K562 (cell line): ENCODE results near the gene UGT1A5.
"Not testable (repeated sequence)": the region's sequence is repeated elsewhere in the genome, so short reads cannot be mapped to it uniquely, and the experiment has no call there.

Experiments used
- FOXM1 ChIP-seq, 2 experiments: fragments of 450-650 bp in 1 of 2; sonication (generic) in 1 of 2; formaldehyde crosslinking in 1 of 2; IDR thresholded peaks; 2 replicates each; pipeline versions ENCODE4 v1.6.1 to v1.9.0; 2017 to 2022; ENCODE audit warnings: low read depth in 2 of 2, mild to moderate bottlenecking in 2 of 2, missing genetic modification reagents in 1 of 2, moderate library complexity in 1 of 2
- HCFC1 ChIP-seq: IDR thresholded peaks from 2 replicates; pipeline ENCODE4 v1.6.1; 2012; ENCODE audit warnings: low read depth, low read length, improper control_type of control experiment
- KLF6 ChIP-seq: fragments of 250-450 bp; sonication (Bioruptor Pico); IDR thresholded peaks from 2 replicates; pipeline ENCODE4 v1.4.0; 2020; ENCODE audit warnings: mild to moderate bottlenecking, moderate library complexity, borderline replicate concordance
- POLR2A ChIP-seq: fragments of 450-650 bp; conservative IDR thresholded peaks from 2 replicates; pipeline ENCODE4 v1.6.1; 2016
- RAD51 ChIP-seq: fragments of 450-650 bp; IDR thresholded peaks from 2 replicates; pipeline ENCODE4 v1.7.1; 2016; ENCODE audit warnings: low read depth, mild to moderate bottlenecking, borderline replicate concordance
- SMC3 ChIP-seq: conservative IDR thresholded peaks from 2 replicates; pipeline ENCODE4 v1.6.1; 2011; ENCODE audit warnings: low read depth, low read length, improper control_type of control experiment; ENCODE audit not compliant: insufficient read depth
- TRIM24 ChIP-seq, 2 experiments: fragments of 450-650 bp; IDR thresholded peaks; 2 replicates each; pipeline ENCODE4 v1.6.1; 2016
- ZBTB1 ChIP-seq: sonication (generic); formaldehyde crosslinking; IDR thresholded peaks from 2 replicates; pipeline ENCODE4 v1.8.1; 2023; ENCODE audit warnings: missing genetic modification reagents, low read depth, mild to moderate bottlenecking, borderline replicate concordance
- ZKSCAN8 ChIP-seq: fragments of 200-800 bp; sonication (Bioruptor generic); IDR thresholded peaks from 2 replicates; pipeline ENCODE4 v1.6.1; 2016; ENCODE audit warnings: missing genetic modification characterization, missing compliant biosample characterization
- ZNF644 ChIP-seq: fragments of 200-800 bp; sonication (Bioruptor generic); IDR thresholded peaks from 2 replicates; pipeline ENCODE4 v1.6.1; 2016; ENCODE audit warnings: low read depth, missing genetic modification characterization, missing compliant biosample characterization
- ZSCAN29 ChIP-seq: fragments of 450-650 bp; IDR thresholded peaks from 2 replicates; pipeline ENCODE4 v1.6.1; 2017
- TF ChIP-seq, protein P1 (sequence below), 3 experiments: IDR thresholded peaks in 2 of 3; conservative IDR thresholded peaks in 1 of 3; 2 replicates each; pipeline ENCODE4 v1.5.1; 2011 to 2012; ENCODE audit warnings: low read length in 3 of 3, mild to moderate bottlenecking in 3 of 3, control low read depth in 2 of 3, improper control_type of control experiment in 1 of 3, inconsistent platforms in 1 of 3, low read depth in 1 of 3, mixed read lengths in 1 of 3, moderate library complexity in 1 of 3; ENCODE audit not compliant: insufficient read depth in 2 of 3
- TF ChIP-seq, protein P2 (sequence below): sonication (generic); formaldehyde crosslinking; IDR thresholded peaks from 2 replicates; pipeline ENCODE4 v1.5.0; 2020; ENCODE audit warnings: missing genetic modification reagents

DNA sequence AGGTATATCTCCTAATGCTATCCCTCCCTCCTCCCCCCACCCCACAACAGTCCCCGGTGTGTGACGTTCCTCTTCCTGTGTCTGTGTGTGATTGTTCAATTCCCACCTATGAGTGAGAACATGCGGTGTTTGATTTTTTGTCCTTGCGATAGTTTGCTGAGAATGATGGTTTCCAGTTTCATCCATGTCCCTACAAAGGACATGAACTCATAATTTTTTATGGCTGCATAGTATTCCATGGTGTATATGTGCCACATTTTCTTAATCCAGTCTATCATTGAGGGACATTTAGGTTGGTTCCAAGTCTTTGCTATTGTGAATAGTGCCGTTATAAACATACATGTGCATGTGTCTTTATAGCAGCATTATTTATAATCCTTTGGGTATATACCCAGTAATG is 11.9 kb upstream of the UGT1A5 start:
- TF ChIP-seq POLR2A; RAD51; TRIM24 (IDR thresholded peaks at IDR 0.05); KLF6 (CRISPR knock-in tag); SMC3; HCFC1; FOXM1 (IDR thresholded peaks at IDR 0.05; ENCODE audit: low read depth); FOXM1 (CRISPR knock-in tag; IDR thresholded peaks at IDR 0.05; ENCODE audit: low read depth); ZBTB1 (CRISPR knock-in tag); ZSCAN29; ZKSCAN8 (CRISPR knock-in tag); ZNF644 (tag): not testable (repeated sequence)
- TF ChIP-seq, protein P1, sequence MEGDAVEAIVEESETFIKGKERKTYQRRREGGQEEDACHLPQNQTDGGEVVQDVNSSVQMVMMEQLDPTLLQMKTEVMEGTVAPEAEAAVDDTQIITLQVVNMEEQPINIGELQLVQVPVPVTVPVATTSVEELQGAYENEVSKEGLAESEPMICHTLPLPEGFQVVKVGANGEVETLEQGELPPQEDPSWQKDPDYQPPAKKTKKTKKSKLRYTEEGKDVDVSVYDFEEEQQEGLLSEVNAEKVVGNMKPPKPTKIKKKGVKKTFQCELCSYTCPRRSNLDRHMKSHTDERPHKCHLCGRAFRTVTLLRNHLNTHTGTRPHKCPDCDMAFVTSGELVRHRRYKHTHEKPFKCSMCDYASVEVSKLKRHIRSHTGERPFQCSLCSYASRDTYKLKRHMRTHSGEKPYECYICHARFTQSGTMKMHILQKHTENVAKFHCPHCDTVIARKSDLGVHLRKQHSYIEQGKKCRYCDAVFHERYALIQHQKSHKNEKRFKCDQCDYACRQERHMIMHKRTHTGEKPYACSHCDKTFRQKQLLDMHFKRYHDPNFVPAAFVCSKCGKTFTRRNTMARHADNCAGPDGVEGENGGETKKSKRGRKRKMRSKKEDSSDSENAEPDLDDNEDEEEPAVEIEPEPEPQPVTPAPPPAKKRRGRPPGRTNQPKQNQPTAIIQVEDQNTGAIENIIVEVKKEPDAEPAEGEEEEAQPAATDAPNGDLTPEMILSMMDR (IDR thresholded peaks at IDR 0.05 in 2 of 3, conservative IDR thresholded peaks at IDR 0.05 in 1 of 3; ENCODE audit: insufficient read depth in 2 of 3, low read depth in 1 of 3, low read length in 3 of 3) = not testable (repeated sequence)
- TF ChIP-seq, protein P2, sequence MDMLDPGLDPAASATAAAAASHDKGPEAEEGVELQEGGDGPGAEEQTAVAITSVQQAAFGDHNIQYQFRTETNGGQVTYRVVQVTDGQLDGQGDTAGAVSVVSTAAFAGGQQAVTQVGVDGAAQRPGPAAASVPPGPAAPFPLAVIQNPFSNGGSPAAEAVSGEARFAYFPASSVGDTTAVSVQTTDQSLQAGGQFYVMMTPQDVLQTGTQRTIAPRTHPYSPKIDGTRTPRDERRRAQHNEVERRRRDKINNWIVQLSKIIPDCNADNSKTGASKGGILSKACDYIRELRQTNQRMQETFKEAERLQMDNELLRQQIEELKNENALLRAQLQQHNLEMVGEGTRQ (CRISPR knock-in tag) = not testable (repeated sequence)
